Neural progenitor cell (in vitro differentiated cells): ENCODE measurements around the gene CCT7. TPM values are rescaled to one million over a fixed set of nuclear protein-coding genes. Genes with fewer than 3 reads are reported as not detected.

Experiments used
- DNase-seq: peaks from one replicate; pipeline ENCODE4 v3.0.0-alpha.2; 2016; ENCODE audit warnings: low spot score
- H2AFZ ChIP-seq: fragments of 200-600 bp; sonication (generic); replicated peaks from 2 replicates; pipeline ENCODE4 v1.6.1; 2016; ENCODE audit warnings: antibody characterized with exemption
- H3F3A ChIP-seq: fragments of 200-600 bp; sonication (generic); 2 replicates; pipeline ENCODE4 v1.6.1; 2016; ENCODE audit warnings: antibody characterized with exemption, low read depth
- H3K27ac ChIP-seq: fragments of 200-600 bp; sonication (generic); 2 replicates; pipeline ENCODE4 v1.5.1; 2016; ENCODE audit warnings: mild to moderate bottlenecking
- H3K27me3 ChIP-seq: fragments of 200-600 bp; sonication (generic); 2 replicates; pipeline ENCODE4 v1.6.1; 2016; ENCODE audit warnings: mild to moderate bottlenecking, moderate library complexity
- H3K36me3 ChIP-seq: fragments of 200-600 bp; sonication (generic); 2 replicates; pipeline ENCODE4 v1.5.1; 2016
- H3K4me1 ChIP-seq: fragments of 200-600 bp; sonication (generic); 2 replicates; pipeline ENCODE4 v1.6.1; 2016; ENCODE audit warnings: mixed run types
- H3K4me2 ChIP-seq: fragments of 200-600 bp; sonication (generic); 2 replicates; pipeline ENCODE4 v1.6.1; 2016
- H3K4me3 ChIP-seq: fragments of 200-600 bp; sonication (generic); 2 replicates; pipeline ENCODE4 v1.5.1; 2016
- H3K79me2 ChIP-seq: fragments of 200-600 bp; sonication (generic); 2 replicates; pipeline ENCODE4 v1.6.1; 2016; ENCODE audit warnings: low read depth
- H3K9ac ChIP-seq: fragments of 200-600 bp; sonication (generic); 2 replicates; pipeline ENCODE4 v1.6.1; 2016
- H3K9me3 ChIP-seq: fragments of 200-600 bp; sonication (generic); 2 replicates; pipeline ENCODE4 v1.5.1; 2016; ENCODE audit warnings: low read depth
- H4K20me1 ChIP-seq: fragments of 200-600 bp; sonication (generic); 2 replicates; pipeline ENCODE4 v1.6.1; 2016; ENCODE audit warnings: low read depth
- H3K27ac Mint-ChIP-seq: 3 replicates; pipeline ENCODE4 v1.8.0; 2021; ENCODE audit warnings: mixed read lengths
- H3K27me3 Mint-ChIP-seq: 2 replicates; pipeline ENCODE4 v1.8.0; 2022; ENCODE audit warnings: low read depth, mild to moderate bottlenecking, inconsistent platforms, moderate library complexity, mixed read lengths; ENCODE audit not compliant: insufficient read depth
- H3K36me3 Mint-ChIP-seq: 3 replicates; pipeline ENCODE4 v1.8.0; 2021; ENCODE audit warnings: mixed read lengths
- H3K4me1 Mint-ChIP-seq: 3 replicates; pipeline ENCODE4 v1.8.0; 2021; ENCODE audit warnings: mixed read lengths
- H3K4me3 Mint-ChIP-seq: 3 replicates; pipeline ENCODE4 v1.8.0; 2021; ENCODE audit warnings: mild to moderate bottlenecking, moderate library complexity, mixed read lengths
- H3K9me3 Mint-ChIP-seq: 3 replicates; pipeline ENCODE4 v1.8.0; 2020; ENCODE audit warnings: mixed read lengths
- CTCF ChIP-seq: fragments of 200-600 bp; sonication (generic); IDR thresholded peaks from 2 replicates; pipeline ENCODE4 v1.5.1; 2017; ENCODE audit warnings: antibody characterized with exemption, mild to moderate bottlenecking
- EZH2 ChIP-seq: fragments of 200-600 bp; sonication (generic); IDR thresholded peaks from 2 replicates; pipeline ENCODE4 v1.6.1; 2017; ENCODE audit warnings: antibody characterized with exemption, mild to moderate bottlenecking, moderate library complexity
- EZH2phosphoT487 ChIP-seq: fragments of 200-600 bp; sonication (generic); IDR thresholded peaks from 2 replicates; pipeline ENCODE4 v1.6.1; 2017; ENCODE audit warnings: antibody characterized with exemption
- total RNA-seq: library from RNA; depleted of rRNA; stranded (reverse); fragments of >200 nt; gene quantifications from 2 replicates; pipeline ENCODE4 v1.2.3, GENCODE V29; 2015; ENCODE audit warnings: low replicate concordance

Gene CCT7
- total RNA-seq, 1 donor from 2014 or later = 456 TPM

- no peak for TF ChIP-seq EZH2
- TF ChIP-seq CTCF = no peak
- no peak for TF ChIP-seq EZH2phosphoT487
- Histone ChIP-seq H3K27me3 (peaks cover 40% of the 10 kb centered on the region), H3K4me3 (no peak overlapping the region), H2AFZ (no peak overlapping the region), H3K4me1 (peaks cover 6% of the 10 kb centered on the region), H3K79me2 (no peaks in the 10 kb centered on the region), H3K9ac (no peak overlapping the region), H3K36me3 (no peaks in the 10 kb centered on the region), H4K20me1 (peaks cover 17% of the 10 kb centered on the region), H3K4me2 (no peak overlapping the region), H3K27ac (no peak overlapping the region), H3F3A (peaks cover 13% of the 10 kb centered on the region), H3K9me3 (no peaks in the 10 kb centered on the region)
- Mint-ChIP-seq H3K4me1 (peaks cover 4% of the 10 kb centered on the region), H3K9me3 (peaks cover 4% of the 10 kb centered on the region), H3K27me3 (peaks cover 35% of the 10 kb centered on the region), H3K36me3 (no peaks in the 10 kb centered on the region), H3K4me3 (no peak overlapping the region), H3K27ac (no peak overlapping the region)
- no peak for DNase-seq
Observed at GRCh38 chr2:73267008-73267407, 32.9 kb downstream of the CCT7 start.

GRCh38 chr2:73268366-73268829 is 34.3 kb downstream of the CCT7 start:
- H3K36me3 Mint-ChIP-seq = no peaks in the 10 kb centered on the region
- H3K4me3 Mint-ChIP-seq = peak overlapping the region; percentile 61
- H3K9me3 ChIP-seq = no peaks in the 10 kb centered on the region
- peaks cover 18% of the 10 kb centered on the region for H3K4me1 ChIP-seq
- peaks cover 4% of the 10 kb centered on the region for H3K9me3 Mint-ChIP-seq
- H3F3A ChIP-seq = peaks cover 27% of the 10 kb centered on the region
- H3K27ac Mint-ChIP-seq = no peak overlapping the region
- peak overlapping the region; percentile 32 for H3K4me3 ChIP-seq
- H3K27me3 ChIP-seq = peaks cover 40% of the 10 kb centered on the region
- H3K4me1 Mint-ChIP-seq = peaks cover 6% of the 10 kb centered on the region
- no peak for DNase-seq
- H2AFZ ChIP-seq = peak overlapping the region; percentile 52
- peak overlapping the region; percentile 70 for H3K4me2 ChIP-seq
- no peak overlapping the region for H3K27ac ChIP-seq
- no peak overlapping the region for H3K9ac ChIP-seq
- TF ChIP-seq CTCF = no peak
- no peak for TF ChIP-seq EZH2
- no peak for TF ChIP-seq EZH2phosphoT487
- H3K36me3 ChIP-seq = no peaks in the 10 kb centered on the region
- no peaks in the 10 kb centered on the region for H3K79me2 ChIP-seq
- H3K27me3 Mint-ChIP-seq = peaks cover 35% of the 10 kb centered on the region
- H4K20me1 ChIP-seq = peaks cover 17% of the 10 kb centered on the region

GRCh38 chr2:73268830-73269685 is 35.0 kb downstream of the CCT7 start:
- Histone ChIP-seq H3K4me2 (peak overlapping the region; percentile 70), H2AFZ (peak overlapping the region; percentile 52), H3F3A (peaks cover 30% of the 10 kb centered on the region), H3K27ac (no peak overlapping the region), H3K36me3 (no peaks in the 10 kb centered on the region), H3K79me2 (no peaks in the 10 kb centered on the region), H3K9me3 (no peaks in the 10 kb centered on the region), H3K27me3 (peaks cover 40% of the 10 kb centered on the region), H4K20me1 (peaks cover 17% of the 10 kb centered on the region), H3K4me3 (peak overlapping the region; percentile 32), H3K4me1 (peaks cover 18% of the 10 kb centered on the region), H3K9ac (no peak overlapping the region)
- Mint-ChIP-seq H3K4me3 (peak overlapping the region; percentile 61), H3K36me3 (no peaks in the 10 kb centered on the region), H3K27me3 (peaks cover 33% of the 10 kb centered on the region), H3K9me3 (peaks cover 4% of the 10 kb centered on the region), H3K27ac (no peak overlapping the region), H3K4me1 (peaks cover 6% of the 10 kb centered on the region)
- DNase-seq = peak; percentile 79
- TF ChIP-seq CTCF (peak; percentile 50), EZH2phosphoT487 (peak; percentile 87), EZH2 (peak; percentile 90)
